Glomerular visceral epithelial cell (primary cell): ENCODE measurements around the gene PPP1R16B.

Experiments
- DNase-seq: peaks from one replicate; pipeline ENCODE4 v3.0.0-alpha.2; 2016; ENCODE audit errors: extremely low spot score

Gene PPP1R16B

DNA sequence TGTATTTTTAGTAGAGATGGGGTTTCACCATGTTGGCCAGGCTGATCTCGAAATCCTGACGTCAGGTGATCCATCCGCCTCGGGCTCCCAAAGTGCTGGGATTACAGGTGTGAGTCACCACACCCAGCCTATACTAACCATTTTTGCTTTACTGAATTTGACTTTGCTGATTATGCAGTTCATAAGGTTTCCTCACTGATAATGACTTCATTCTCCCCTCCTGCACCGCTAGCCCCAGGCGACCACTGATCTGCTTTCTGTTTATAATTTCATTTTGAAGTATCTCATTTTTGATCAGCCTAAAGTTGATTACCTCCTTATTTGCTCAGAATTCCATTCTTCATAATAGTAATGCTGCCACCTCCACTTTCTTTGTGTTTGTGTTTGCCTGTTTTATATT, 72.0 kb downstream of the PPP1R16B start:
- no peak for DNase-seq

DNA sequence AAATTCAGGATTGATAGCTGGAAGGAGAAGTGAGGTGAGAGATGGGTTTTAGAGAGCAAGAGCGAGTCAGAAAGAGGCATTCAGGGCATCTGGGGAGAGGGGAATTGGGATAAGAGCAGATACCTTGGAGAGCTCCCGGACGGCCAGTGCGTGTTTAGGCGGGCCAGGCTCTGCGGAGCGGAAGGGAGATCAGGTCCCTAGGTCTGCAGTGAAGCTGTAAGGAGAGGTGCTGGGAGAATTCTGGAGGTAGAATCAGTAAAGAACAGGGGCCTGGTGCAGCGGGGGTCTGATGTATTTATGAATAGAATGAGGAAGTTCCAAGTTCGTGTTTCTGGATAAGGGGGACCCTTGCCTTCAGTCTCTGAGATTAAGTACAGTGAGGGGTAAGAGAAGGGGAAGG, 73.4 kb downstream of the PPP1R16B start:
- no peak for DNase-seq

DNA sequence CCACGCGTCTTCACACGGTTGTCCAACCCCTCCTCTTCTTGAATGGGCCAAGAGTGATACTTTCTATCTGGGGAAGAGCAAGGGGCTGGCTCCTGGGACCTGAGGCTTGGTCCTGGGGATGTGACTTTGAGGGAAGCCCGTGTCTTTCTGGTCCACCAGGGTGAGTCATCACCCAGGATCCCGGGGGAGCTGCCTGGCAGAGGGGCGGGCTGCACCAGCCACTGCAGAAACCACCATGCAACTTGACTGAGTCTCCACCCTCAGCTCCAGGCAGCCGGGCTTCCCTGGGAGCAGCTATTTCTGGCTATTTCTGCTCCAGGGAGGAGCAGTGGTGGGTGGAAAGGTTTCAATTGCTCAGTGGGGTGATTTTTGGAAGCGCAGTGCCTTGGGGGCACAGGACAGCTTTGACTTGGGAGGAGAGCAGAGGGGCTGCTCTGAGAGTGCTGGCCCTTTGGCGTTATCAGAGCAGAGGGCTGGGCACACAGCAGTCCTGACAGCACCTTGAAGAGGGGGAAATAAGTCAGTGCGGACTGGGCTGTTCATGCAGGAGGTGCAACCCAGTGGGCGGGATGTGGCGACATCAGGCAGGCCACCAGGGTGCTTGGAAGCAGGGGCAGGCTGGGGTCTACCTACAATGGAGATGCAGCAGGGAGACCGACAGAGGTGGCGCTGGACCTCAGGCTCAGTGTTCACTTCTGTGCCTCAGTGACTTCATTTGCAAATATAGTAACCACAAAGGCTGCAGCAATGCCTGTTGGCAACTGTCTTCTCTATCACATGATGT, 75.6 kb downstream of the PPP1R16B start:
- DNase-seq: no peak

DNA sequence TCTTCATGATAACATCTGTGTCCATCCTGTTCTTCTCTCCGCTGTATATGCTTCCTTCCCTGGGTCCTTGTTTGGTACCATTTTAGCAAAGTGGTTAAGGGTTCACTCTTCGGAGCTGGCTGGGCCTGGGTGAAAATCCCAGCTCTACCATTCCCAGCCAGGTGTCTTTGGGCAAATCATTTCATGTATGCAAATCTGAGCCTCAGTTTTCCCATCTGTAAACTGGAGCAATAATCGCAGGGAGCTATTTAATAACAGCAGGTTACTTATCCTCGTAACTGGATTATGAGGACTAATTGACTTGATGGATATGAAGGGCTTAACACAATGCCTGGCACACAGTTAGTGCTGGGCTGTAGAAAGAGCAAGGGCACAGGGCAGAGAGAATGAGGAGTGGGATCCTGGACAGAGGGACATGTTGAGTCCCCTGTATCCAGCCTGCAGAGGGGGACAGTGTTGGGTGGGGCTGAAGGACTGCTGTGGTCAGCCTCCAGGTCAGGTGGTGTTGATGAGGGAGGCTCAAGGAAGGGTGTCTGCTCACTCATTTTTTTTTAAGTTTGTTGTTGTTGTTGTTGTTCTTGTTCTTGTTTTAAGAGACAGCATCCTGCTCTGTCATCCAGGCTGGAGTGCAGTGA, 76.4 kb downstream of the PPP1R16B start:
- no peak for DNase-seq

DNA sequence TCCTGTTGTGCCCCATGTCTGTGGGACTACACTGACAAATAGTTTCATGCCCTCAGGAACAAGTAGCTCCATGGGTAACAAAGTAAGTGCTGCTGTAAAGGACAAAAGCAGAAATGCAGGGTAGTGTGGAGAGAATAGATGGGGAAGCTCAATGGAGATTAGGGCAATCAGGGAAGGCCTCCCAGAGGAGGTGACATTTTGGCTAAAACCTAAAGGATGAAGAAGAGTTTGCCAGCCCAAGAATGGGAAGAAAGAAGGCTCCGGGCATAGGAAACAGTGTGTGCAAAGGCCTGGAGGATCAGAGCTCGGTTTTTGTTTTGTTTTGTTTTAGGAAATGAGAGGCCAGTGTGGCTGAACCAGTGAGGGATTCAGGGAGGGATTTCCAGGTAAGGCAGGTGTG, 77.1 kb downstream of the PPP1R16B start:
- DNase-seq: no peak

DNA sequence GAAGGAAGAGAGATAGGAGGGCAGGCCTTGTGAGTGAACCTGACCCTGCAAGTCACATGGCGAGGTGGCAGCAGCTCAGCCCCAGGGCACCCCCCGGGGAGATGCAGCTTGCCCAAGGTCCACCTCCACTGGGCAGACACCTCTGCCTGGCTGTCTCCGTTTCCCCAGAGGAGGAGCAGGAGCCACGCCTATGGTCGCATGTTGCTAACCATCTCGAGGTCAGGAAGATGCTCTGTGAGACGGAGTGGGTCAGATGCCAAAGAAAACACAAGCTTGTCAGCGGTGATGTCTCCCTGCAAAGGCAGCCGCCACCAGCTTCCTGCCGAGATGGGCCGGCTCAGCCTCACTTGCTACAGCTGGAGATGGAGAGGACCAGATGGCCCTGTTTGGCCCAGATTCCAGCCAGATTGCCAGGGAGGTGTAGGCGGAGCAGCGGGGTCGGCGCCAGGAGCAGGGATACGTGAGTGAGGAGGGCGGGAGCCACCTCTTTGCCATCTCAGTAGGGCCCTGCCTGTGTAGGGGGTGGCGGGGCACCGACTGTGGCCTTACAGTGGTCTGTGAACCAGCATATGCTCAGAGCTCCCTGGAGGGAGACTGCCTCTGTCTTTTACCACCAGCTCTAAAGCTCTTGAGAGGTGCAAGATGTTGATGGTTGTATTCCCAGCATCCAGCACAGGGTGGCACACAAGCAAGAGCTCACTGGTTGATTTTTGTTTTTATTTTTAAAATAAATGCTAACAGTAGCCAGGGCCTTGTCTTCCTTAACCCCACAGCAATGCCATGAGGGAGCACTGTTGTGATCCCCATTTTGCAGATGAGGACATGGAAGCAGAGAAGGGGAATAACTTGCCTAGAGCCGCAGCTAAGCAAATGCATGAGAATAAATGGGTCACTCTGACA, 77.8 kb downstream of the PPP1R16B start:
- peak; percentile 16 for DNase-seq

DNA sequence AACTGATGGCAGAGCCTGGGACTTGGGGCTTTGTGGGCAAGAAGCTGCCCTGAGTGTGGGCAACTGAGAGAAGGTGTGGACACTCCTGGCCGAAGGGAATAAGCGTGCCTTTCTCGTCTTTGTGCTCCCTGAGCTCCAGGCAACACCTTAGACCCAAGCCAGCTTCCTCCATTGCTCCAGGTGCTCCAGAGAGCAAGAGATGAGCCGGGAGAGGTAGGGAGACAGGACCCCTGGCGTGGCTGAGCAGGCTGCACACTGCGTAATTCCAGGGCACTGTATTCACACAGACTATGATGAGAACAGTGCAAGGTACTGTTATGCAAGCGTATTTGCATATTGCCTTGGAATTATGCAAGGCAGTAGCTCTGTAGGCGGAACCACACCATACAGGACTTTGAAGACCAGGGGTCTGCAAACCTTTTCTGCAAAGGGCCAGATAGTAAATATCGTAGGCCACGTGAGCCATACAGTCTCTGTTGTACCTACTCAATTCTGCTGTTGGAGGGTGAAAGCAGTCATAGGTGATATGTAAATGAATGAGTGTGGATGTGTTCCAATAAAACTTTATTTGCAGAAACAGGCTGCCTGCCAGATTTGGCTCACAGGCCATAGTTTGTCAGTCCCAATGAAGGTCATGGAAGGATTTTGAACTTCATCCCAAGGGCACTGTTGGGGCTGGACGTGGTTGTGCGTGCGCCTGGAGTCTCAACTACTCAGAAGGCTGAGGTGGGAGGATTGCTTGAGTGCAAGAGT, 78.7 kb downstream of the PPP1R16B start:
- DNase-seq: no peak

DNA sequence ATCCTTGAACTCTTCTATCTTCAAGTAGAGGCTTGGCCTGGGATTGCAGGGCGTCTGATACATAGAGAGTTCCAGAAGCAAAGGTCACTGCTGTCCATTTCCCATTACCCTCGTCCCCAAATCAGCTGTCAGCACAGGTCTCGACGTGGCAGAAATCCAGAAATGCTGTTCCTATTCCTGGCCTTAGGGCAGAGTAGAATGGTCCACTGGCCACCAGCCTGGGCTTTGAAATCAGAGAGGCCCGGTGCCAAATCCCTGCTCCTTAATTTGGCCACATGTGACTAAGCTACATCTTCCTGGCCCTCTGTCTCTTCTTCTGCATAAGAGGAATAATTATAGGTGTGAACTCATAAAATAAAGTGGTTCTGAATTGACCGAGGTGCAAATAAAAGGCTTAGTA, 79.9 kb downstream of the PPP1R16B start:
- DNase-seq: no peak

DNA sequence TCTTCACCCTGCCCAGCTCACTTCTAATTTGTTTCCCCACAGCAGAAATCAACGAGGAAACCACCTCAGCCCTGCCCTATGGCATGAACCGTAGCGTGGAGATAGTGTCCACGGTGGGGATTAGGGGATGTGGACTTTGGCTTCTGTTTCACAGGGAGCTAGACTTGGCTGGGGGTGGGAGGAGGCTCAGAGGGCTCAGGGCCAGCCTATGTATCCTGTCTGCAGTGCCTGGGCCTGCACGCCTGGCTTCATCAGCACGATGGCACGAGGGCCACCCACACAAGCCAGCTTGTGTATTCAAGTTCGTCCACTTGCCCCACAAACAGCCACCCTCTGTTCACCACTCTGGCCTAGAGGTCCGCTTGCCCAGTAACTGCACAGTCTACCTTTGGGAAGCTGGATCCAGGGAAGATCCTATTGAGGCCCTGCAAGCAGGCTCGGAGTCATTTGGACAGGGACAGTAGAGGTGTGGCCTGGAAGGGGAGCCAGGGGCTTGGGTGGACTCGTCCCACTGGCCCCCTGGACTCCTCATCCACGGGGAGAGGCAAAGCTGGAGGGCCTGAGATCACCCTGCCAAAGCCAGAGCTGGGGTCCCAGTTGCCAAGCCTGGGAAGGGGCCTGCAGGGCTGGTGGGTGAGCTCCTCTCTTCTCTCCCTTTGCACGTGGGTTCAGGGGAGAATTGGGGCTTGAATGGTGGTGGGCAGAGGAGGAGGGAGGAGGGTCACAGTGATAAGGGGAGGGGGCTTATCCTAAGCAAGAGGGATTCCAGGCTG, 82.7 kb downstream of the PPP1R16B start:
- DNase-seq: no peak

DNA sequence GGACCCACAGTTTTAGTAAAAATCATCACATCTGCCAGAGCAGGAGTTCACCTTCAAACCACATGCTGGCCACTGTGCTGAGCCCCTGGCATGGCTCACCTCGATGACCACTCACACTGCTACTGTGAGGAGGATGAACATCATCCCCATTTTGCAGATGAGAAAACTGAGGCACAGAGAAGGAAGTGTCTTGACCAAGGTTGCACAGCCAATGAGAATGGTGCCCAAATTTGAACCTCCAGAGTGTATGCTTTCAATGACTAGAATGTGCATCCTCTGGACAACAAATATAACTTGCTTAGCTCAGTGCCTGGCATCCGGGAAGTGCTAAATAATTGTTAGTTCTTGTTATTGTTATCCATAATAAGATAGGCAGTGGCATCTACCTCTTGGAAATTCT, 83.6 kb downstream of the PPP1R16B start:
- DNase-seq: no peak

DNA sequence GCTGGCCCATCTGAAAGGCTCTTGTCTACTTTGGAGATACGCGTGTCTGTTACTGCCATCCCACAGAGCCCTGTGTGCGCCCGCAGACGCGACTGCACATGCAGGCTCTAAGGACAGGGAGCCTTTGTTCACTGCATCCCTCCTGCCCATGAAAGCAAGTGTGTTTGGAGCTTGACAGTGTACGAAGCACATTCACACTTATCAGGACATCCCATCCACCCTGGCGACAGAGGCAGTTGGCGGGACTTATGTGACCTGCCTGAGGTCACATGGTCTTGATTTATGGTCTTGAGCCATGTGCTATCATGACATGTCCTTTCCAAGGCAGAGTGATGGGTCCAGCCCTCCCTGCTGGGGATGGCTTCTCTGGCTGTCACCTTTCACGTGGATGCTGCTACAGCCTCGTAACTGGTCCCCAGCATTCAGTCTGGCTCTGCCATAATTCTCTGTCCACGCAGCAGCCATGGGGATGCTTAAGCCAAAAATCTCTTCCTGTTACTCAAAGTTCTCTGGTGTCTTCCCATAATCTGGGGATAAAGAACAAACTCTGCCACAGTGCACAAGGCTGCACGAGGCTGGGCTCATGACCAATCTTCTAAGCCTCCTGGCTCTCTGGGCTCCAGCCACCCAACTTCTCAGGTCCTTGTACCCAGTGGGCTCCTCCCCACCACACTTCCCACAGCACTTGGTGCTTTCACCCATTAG, 84.4 kb downstream of the PPP1R16B start:
- DNase-seq: no peak

DNA sequence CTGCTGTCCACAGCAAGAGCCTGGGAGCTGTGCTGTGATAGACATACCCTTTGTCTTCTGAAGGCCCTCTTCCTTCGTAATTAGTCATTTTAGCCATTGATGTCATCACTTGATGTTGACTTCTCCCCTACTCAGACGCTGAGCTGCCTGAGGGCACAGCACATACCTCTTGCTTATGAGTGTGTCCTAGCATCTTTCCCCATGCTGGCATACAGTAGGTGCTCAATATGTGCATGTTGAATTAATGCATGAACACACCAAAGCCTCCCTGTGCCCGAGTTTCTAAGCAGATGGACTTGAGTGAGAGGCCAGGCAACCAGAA, 85.0 kb downstream of the PPP1R16B start:
- DNase-seq: no peak

DNA sequence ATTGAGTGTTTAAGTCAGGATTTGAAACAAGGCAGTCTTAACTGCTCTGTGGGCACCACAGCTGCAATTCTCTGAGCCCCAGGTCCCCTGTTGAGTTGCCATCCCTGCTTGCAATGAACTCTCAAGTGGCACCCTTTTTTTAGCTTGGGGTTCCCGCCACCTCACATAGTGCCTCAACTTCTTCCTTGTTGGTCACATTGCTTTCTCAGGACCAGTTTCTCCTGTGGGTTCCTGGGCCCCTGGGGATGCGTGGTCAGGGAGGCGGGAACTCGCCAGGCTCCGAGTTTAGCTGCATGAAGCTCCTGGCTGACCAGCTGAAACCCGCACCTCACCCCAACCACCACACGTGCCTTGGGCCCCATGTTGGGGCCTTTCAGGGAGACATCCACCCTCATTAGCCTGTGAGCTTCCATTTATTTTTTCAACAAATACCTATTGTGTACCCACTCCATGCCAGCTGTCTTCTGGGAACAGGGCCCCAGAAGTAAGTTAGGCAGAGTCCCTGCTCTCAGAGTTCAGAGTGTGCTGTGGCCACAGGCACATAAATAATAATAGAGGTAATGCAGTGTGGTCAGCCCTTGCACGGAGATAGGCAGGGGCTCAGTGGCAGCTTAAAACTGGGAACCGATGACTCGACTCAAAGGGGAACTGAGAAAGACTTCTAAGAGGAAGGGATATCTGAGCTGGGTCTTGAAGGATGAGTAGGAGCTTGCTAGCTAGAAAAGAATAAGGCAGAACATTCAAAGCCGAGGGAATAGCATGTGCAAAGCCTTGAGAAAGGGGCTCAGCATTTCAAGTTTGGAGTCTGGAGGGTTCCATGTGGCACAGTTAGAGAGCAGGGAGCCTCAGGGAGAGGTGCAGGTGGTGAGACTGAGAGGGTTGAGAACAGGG, 86.8 kb downstream of the PPP1R16B start:
- no peak for DNase-seq

DNA sequence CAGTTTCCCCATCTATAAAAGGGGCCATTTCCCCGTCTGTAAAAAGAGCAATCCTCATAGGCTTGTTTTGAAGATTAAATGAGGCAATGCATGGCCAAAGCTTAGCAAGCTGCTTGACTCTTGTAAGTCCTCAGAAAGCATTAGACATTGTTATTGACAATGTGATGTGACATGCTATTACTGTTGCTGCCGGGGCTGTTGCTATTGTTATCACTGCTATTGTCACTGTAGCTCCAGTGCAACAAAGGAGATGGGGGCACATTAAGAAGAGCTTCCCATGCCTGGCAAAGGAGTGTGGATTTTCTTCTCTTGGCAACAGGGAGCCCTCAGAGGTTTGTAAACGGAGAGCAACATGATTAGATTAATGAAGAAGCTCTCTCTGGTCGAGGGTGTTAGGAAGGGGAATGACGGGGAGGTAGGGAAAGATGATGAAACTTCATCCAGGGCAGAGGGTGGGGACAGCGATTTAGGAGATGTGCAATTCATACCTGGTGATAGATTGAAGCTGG, 87.6 kb downstream of the PPP1R16B start:
- no peak for DNase-seq

DNA sequence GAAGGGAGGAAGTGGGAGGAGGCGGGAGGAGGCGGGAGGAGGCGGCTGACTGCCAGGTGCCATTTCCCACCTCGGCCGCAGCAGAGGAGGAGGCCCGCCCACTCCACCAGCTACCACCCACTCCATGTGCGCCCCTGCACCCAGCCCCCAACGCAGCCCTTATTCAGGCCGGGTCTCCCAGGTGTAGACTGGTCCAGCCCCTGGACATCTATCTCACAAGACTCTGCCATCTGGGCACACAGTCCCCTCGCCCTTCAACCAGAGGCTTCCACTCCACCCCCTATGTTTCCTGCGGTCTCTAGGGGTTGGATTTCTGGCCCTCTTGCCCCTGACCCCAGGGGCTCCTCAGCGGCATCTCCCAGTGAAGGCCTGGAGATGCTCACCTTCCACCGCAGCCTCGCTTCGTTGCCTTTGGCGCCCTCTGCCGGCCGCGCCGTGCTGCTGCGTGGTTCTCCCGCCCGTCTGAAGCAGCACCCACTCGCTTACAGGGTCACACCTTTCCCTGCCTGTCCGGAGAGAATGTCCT, 88.1 kb downstream of the PPP1R16B start:
- DNase-seq: peak; percentile 63

DNA sequence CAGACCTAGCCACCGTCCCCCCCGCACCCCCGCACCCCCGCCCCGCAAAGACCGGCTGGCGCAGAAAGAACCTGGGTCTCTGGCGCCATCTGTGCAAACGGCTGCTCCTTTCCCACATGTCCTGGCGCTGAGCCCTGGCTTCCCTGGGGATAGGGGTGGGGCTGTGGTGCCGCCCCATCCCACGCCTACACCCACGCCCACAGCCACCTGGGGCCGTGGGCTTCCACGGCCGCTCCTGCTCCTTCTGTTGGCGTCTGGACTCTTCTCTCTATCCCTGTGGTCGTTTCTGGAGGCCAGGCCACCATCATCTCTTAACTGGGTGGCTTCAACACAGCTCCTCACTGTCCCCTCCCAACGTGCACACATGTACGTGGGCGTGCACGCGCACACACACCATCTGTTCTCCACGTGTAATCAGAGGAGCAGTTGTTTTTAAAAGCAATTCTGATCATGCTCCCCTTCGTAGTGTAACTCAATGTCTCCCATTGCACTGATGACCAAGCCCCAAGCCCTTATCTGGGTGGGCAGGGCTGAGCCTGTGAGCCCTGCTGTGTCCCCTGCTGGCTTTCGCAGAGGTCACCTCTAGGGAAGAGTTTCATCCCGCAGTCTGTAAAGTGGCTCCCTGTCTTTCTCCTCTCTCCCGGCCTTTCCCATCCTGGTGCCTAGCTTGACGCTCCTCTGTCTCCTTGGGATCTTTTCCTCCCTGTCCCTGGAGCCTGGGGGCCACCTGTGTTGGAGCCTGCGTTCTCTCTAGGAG, 88.8 kb downstream of the PPP1R16B start:
- no peak for DNase-seq

DNA sequence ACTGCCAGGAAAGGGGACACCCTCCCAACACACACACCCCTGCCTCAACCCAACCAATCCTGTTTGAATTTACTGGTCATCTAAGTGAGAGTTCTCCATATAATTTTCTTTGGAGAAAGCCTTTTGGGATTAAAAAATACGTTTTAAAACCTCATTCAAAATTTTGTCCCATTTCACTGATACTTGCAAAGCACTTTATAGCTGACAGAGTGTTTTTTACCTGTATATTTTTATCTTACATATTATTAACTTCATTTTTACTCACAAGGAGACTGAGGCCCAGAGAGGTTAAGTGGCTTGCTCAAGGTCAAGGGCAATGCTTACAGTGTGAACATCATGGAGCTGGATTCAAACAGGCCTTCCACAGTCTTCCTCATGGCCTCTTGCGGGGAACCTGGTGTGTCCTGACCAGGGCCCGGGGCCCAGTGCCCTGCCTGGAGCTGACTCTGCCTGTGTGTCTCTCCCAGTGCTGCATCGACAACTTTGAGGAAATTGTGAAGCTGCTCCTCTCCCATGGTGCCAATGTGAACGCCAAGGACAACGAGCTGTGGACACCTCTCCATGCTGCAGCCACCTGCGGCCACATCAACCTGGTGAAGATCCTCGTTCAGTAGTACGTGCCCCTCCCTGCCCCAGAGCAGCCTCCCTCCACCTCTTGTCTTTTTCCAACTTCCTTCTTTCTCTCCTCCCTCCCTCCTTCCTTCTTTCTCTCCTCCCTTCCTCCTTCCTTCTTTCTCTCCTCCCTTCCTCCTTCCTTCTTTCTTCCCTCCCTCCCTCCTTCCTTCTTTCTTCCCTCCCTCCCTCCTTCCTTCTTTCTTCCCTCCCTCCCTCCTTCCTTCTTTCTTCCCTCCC, 89.8 kb downstream of the PPP1R16B start:
- no peak for DNase-seq
